NK-92 treated with Interleukin-12 subunit alpha and Interleukin-12 subunit beta, amount 100 ng/mL, for 24 hours (cell line): ENCODE results near the gene GPC6.

Experiments
- DNase-seq: peaks from one replicate; lab custom pipeline; 2025; lab: John Stamatoyannopoulos, UW

The GPC6 gene

DNA sequence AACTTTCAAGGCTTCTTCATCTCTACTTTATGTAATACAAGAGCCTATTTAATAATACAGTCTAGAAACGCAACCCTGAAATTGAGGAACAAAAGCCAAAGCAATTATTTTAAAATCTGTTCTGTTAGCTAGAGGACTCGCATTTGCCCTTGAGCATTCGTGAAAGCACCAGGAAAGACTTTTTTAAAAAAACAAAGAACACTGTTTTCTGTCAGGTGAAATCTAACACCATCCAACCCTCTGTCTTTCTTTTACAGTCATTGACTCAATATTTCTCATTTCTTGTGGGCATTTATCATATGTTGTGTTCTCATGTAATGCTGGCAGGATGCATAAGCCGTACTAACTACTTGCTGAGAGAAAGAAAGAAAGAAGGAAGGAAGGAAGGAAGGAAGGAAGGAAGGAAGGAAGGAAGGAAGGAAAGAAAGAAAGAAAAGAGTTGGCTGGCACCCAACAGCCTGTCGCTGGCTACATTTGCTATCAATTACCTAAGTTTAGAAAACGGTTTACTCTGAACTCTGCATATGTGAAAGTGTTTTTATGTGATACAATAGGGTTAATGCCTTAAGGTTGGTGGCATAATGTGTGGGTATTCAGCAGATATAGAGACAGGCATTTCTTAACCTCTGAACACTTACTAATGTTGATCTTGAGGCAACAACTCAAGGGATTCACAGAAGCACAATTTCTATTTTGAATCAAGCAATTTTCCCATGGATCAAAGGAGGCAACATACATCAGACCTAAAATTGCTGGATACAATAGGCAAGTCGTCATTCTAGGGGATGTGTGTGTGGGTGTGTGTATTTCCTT, 807.4 kb downstream of the GPC6 start:
- no peak for DNase-seq

DNA sequence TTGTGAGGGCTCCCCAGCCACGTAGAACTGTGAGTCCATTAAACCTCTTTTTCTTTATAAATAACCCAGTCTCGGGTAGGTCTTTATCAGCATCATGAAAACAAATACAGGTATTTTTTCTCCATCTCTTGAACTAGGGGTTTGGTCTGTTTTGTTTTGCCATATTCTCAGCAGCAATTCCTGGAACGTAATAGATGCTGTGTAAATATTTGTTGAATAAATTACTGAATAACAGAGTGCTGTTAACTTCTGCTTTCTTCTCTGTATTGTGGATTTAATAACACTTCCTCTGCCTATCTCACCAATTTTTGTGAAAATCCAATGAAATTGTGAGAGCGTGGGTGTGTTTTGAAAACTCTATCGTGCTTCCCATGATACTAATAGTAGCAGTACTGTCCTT, 823.4 kb downstream of the GPC6 start:
- no peak for DNase-seq

DNA sequence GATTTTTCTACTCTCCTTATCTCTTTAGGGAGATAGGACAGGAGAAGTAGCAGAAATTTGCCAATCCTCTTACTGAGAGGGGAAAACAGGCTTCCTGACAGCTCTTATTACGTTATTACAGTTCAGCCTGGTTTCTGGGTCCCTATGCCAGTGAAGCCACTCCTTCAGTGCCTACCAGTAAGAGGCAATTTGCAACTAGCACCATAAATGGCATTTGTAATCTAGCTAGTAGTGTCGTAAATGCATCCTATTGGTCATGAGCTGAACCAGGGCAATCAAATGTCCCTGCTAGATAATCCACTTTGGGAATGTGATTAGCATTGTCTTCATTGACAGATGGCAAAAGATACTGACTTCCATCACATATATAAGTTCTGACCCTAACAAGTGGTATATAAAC, 824.1 kb downstream of the GPC6 start:
- DNase-seq = no peak

- no peak for DNase-seq
These were observed 827.5 kb downstream of the GPC6 start for GRCh38 chr13:94053986-94054593.

DNA sequence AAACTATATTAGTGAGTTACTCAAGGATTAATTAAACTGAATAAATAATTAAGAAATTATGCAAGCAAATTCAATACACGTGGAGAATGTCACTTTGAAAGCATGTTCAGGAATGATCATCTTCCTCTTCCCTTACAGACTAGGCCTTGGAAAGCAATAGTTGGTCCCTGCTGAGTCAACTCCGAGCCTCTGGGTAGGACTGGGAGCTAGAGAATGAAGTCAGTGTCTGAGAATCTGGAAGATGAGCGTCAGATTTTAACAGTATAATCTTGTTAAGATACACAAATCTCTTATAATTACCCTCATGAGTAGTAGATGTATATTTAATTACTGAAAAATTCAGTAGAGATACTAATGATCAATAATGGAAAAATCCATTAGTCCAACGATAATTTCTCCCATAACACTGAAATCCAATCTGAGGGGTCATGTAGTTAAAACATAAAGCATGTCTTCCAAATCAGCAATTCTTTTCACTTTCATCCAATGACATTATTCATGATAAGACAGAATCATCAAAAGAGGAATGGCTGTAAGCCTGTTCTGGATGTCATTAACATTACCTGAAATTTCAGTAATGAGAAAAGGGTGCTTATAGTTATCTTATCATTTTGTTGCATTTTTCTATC, 829.9 kb downstream of the GPC6 start:
- DNase-seq = no peak

DNA sequence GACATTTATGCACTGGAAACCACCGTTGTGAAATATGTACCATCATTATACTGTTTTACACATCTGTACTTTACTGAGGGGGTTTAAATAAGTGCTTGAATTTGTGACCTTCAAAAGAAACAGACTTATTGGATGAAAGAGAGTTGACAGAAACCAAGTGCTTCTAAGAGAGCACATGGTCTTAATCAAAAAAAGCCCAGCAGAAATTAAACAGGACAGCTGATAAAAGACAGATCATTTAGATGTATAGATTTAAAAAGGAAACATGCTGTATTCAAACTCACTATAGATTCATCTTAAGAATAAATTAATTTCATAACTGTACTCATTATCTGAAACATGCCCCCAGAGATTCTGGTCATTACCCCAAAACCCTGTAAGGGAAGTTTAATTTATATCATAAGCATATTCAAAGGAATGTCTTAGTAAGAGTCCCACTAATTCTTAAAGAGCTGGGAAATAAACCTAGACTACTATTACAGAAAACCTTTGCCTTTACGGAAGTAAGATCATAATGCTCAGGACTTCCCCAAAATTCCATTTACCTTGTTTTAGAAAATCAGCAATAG, 831.1 kb downstream of the GPC6 start:
- DNase-seq = no peak

- DNase-seq = no peak
These were observed 832.3 kb downstream of the GPC6 start for GRCh38 chr13:94058821-94059360.

GRCh38 chr13:94061301-94061700, 834.7 kb downstream of the GPC6 start:
- no peak for DNase-seq

DNA sequence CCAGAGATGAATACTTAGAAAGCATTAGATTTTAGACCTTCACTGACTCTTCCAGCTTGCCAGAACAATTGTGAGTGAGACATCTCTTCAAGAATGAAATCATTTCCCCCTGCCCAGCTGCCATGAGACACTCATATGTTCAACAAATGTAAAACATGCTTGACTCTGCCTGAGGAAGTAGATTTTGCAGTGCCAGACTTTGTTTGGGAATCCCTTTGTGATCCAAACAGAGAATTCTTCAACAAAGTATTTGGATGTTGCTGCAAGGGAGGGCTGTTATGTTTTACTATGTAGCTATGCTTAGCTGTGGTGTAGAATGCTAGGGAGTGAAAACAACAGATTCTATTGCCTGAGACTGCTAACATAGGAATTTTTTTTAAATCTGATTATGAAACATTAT, 836.5 kb downstream of the GPC6 start:
- DNase-seq = no peak

- DNase-seq = no peak
These were observed 837.2 kb downstream of the GPC6 start for GRCh38 chr13:94063848-94064247.

- no peak for DNase-seq
These were observed 839.1 kb downstream of the GPC6 start for GRCh38 chr13:94065741-94066140.

- no peak for DNase-seq
These were observed 846.6 kb downstream of the GPC6 start for GRCh38 chr13:94073007-94073744.

- no peak for DNase-seq
These were observed 853.3 kb downstream of the GPC6 start for GRCh38 chr13:94079876-94080275.

- no peak for DNase-seq
These were observed 853.9 kb downstream of the GPC6 start for GRCh38 chr13:94080527-94080926.

DNA sequence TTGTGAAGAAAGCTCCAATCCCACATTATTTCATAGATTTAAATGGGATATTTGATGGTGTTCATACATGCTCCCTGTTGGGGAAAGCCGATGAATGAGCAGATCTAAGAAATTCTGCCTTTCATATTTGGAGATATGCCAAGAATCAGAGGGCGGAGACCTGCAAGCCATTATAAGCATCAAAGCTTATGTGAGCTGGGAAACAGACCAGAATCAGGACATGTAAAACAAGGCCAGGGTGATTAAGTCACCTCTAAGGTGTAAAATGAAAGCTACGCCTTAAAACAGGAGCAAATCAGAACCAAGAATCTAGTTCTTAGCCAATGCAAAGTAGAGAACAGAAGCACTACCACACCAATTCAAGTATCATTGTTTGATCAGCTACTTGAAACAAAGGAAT, 860.5 kb downstream of the GPC6 start:
- no peak for DNase-seq

- DNase-seq = no peak
These were observed 862.1 kb downstream of the GPC6 start for GRCh38 chr13:94088742-94089141.

DNA sequence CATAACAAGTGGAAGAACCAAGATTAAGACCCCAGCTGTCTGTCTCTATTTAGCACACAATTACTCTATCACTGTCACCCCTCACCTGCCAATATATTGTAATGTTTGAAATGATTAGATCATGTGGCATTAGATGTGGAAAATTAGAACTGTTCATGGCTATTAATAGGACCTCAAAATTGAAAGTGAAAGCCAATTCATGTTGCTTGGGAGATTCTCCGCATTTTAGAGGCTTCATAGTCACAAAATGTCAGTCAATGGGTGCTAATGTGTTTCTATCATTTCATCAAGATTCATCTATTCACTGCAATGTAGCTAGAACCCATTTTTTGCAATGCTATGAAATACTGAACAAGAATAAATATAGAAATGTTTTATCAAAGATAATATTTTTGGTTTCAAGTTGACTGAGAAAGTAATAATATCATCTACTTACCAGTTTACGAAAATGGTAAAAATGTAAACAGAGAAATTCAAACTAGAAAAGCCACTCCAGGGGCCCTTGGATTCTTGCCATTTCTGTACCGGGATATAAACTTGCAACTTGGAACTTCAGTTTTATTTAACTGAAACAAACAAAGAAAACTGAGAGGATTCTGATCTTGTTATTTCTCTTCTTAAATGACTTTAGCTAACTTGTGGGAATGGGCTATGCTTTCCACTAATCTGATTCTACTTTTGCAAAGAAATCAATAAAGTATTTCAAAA, 864.3 kb downstream of the GPC6 start:
- DNase-seq = no peak

DNA sequence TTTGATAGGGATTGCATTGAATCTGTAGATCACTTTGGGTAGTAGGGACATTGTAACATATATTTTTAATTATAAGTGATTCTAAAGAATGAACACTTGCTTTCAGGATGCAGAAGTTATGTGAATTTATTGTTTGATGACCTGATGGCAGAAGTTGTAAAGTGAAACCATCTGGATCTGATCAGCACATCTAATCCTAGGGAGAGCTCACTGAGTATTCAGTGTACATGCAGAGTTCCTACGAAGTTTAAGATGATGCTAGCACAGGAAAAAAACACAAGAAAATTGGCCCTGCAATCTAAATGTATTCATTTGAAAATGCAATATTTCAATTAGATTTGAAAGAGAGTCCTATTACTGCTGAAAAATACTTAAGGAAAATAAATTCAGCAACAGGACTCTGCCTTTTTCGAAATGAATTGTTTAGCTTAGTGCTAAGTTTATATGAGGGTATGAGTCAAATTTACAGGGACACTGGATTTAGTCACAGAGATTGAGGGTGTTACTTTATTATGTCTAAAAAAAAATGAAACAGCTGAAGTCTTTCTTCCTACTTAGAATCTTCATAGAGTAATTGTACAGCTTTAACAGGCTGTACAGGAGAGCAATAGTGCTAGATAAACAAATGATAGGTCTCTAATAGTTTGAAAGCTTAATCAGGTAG, 867.2 kb downstream of the GPC6 start:
- no peak for DNase-seq

GRCh38 chr13:94109715-94110374, 883.2 kb downstream of the GPC6 start:
- no peak for DNase-seq

DNA sequence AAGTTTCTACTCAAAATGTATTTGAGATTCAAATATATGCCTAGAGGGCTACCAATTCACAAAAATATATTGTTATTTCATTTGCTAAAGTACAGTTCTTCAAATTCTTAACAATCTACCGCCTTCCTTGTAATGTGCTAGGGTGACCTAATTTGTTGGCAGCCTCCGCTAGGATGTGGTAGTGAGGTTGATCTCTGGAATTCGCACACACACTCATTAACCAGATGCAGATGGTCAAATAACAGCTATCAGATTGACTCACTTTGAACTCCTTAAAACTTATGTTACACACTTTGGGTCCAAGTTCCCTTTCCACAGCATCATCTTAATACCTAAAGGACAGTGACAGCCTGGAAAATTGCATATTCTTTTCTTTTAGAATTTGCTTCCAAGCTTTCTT, 885.6 kb downstream of the GPC6 start:
- no peak for DNase-seq
